NCI-H2029 (cell line): ENCODE measurements around the gene SLC52A1.

Source experiments
- DNase-seq: peaks from one replicate; lab custom pipeline; 2025; lab: John Stamatoyannopoulos, UW

Gene SLC52A1

GRCh38 chr17:4987767-4988567 lies 47.3 kb downstream of the SLC52A1 start:
- DNase-seq: no peak

GRCh38 chr17:4986951-4987766 lies 48.1 kb downstream of the SLC52A1 start, which contains the start of gene CAMTA2:
CAMTA2 (minus strand) TSS chr17:4987675; CDS start chr17:4986222, 1,453 bp downstream.
- peak; percentile 24 for DNase-seq

- no peak for DNase-seq
These were observed 48.8 kb downstream of the SLC52A1 start for GRCh38 chr17:4986403-4986802.
